Right atrium auricular region (tissue), 2 donors: Measurements from ENCODE around the gene TMPRSS15. TPM values are rescaled to one million over a fixed set of nuclear protein-coding genes. Genes with fewer than 3 reads are reported as not detected.

Experiments used
- DNase-seq: peaks from one replicate; pipeline ENCODE4 v3.0.0-alpha.2; 2019; ENCODE audit warnings: low spot score
- H3K27ac ChIP-seq, 2 donors: fragments of 200-600 bp; sonication (generic); 1 replicate in 1 of 2; 2 replicates in 1 of 2; pipeline ENCODE4 v1.5.1; 2016 to 2019
- H3K27me3 ChIP-seq, 2 donors: fragments of 200-600 bp; sonication (generic); one replicate each; pipeline versions ENCODE4 v1.5.1 to v1.6.0; 2017 to 2019
- H3K36me3 ChIP-seq: fragments of 200-600 bp; sonication (generic); one replicate; pipeline ENCODE4 v1.5.1; 2016
- H3K4me1 ChIP-seq, 2 donors: fragments of 200-600 bp; sonication (generic); one replicate each; pipeline versions ENCODE4 v1.5.1 to v1.6.0; 2017 to 2019
- H3K4me3 ChIP-seq, 2 donors: fragments of 200-600 bp; sonication (generic); 1 replicate in 1 of 2; 2 replicates in 1 of 2; pipeline ENCODE4 v1.5.1; 2017 to 2019; ENCODE audit warnings: mild to moderate bottlenecking in 1 of 2, moderate library complexity in 1 of 2
- H3K9me3 ChIP-seq, 2 donors: fragments of 200-600 bp; sonication (generic); one replicate each; pipeline ENCODE4 v1.5.1; 2019
- total RNA-seq, 2 donors: library from RNA; depleted of rRNA; stranded (reverse); fragments of >200 nt; gene quantifications; one replicate each; pipeline ENCODE4 v1.1.0, GENCODE V29; 2016
- TF ChIP-seq, protein P1 (sequence below), 2 donors: fragments of 200-600 bp; sonication (generic); IDR thresholded peaks; one replicate each; pipeline ENCODE4 v1.5.1; 2019; ENCODE audit warnings: antibody characterized with exemption in 2 of 2

TMPRSS15 gene
- total RNA-seq, 2 donors from 2014 or later = not detected

DNA sequence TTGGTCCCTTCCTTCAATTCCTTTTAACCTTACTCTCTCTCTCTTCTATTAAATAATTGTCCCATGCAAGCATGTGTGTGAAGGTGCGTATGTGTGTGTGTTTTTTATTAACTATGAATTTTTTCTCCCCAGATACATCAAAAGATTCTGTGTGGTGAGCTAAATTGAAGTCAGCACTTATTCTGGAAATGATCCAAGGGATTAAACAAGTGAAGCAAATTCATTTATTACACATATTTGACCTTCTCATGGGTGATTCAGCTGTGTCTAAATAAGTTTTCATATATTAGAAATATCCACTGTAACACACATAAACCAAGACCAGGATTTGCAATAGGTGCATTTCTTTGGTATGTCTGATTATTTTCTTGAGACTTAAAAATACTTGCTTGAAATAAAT, 134.7 kb downstream of the TMPRSS15 start:
- Histone ChIP-seq H3K9me3 (no peaks in the 10 kb centered on the region), H3K4me3 (no peak overlapping the region)
- TF ChIP-seq, protein P1, sequence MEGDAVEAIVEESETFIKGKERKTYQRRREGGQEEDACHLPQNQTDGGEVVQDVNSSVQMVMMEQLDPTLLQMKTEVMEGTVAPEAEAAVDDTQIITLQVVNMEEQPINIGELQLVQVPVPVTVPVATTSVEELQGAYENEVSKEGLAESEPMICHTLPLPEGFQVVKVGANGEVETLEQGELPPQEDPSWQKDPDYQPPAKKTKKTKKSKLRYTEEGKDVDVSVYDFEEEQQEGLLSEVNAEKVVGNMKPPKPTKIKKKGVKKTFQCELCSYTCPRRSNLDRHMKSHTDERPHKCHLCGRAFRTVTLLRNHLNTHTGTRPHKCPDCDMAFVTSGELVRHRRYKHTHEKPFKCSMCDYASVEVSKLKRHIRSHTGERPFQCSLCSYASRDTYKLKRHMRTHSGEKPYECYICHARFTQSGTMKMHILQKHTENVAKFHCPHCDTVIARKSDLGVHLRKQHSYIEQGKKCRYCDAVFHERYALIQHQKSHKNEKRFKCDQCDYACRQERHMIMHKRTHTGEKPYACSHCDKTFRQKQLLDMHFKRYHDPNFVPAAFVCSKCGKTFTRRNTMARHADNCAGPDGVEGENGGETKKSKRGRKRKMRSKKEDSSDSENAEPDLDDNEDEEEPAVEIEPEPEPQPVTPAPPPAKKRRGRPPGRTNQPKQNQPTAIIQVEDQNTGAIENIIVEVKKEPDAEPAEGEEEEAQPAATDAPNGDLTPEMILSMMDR (IDR thresholded peaks at IDR 0.05) = no peak

DNA sequence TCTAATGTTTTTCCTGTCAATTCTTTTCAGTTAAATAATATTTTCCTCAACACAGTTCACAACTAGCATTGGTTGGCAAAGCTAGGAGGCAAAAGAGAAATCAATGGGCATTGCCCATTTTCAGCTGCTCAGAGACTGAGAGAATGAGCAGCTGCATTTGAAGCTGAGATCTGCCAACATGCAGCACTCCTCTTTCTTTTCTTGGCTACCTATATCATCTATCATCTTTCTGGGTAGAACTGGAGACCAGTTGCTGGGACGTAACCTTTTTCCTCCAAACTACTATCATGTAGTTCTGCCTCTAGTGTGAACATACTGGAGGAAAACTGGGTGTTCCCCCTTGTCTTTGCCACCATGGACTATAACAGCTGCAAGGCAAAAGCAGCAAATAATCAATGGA, 136.1 kb downstream of the TMPRSS15 start:
- Histone ChIP-seq H3K9me3 (no peaks in the 10 kb centered on the region), H3K4me3 (no peak overlapping the region), H3K27me3 (no peaks in the 10 kb centered on the region), H3K27ac (no peak overlapping the region), H3K36me3 (no peaks in the 10 kb centered on the region), H3K4me1 (no peaks in the 10 kb centered on the region)
- TF ChIP-seq, protein P1 (IDR thresholded peaks at IDR 0.05) = no peak
- no peak for DNase-seq

More for the DNA sequence above, 134.7 kb downstream of the TMPRSS15 start:
- Histone ChIP-seq H3K27me3 (no peaks in the 10 kb centered on the region), H3K27ac (no peak overlapping the region), H3K36me3 (no peaks in the 10 kb centered on the region), H3K4me1 (no peaks in the 10 kb centered on the region)
- DNase-seq = no peak

DNA sequence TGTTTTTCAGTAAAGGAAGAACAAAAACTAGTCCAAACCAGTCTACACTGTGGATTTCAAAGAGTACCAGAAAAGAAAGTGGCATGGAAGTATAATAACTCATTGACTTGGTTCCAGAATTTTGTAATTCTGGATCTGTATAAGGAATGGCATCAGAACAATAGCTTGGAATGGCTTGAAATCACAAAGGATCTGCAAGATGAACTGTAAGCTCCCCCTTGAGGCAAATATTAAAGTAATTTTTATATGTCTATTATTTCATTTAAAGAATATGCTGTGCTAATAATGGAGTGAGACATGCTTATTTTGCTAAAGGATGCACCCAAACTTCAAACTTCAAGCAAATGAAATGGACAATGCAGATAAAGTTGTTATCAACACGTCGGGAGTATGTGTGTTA, 137.6 kb downstream of the TMPRSS15 start:
- Histone ChIP-seq H3K9me3 (no peaks in the 10 kb centered on the region), H3K4me3 (no peak overlapping the region), H3K27ac (no peak overlapping the region), H3K27me3 (no peaks in the 10 kb centered on the region), H3K36me3 (no peaks in the 10 kb centered on the region), H3K4me1 (no peaks in the 10 kb centered on the region)
- TF ChIP-seq, protein P1 (IDR thresholded peaks at IDR 0.05) = no peak
- no peak for DNase-seq

DNA sequence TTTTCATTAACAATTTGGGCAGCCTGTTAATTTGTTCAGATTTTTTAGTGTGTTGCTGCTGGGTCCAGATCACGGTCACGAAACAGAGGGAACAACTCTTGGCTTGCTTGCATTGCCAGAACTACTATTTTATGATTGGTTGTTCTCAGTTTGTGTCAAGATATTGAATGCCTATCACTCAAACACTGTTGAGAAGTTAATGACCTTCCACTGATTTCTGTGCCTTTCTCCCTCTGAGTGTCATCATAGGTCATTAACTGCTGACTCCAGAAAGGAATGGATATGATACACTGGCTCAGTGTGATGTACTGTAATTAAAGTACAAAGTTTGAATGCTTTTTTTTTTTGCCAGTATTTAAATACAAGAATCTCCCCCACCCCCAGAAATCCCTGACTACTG, 149.8 kb downstream of the TMPRSS15 start:
- Histone ChIP-seq H3K4me1 (no peaks in the 10 kb centered on the region), H3K27ac (no peak overlapping the region), H3K9me3 (no peaks in the 10 kb centered on the region), H3K4me3 (no peak overlapping the region), H3K27me3 (no peaks in the 10 kb centered on the region), H3K36me3 (no peaks in the 10 kb centered on the region)
- DNase-seq = no peak
- TF ChIP-seq, protein P1 (IDR thresholded peaks at IDR 0.05) = no peak

DNA sequence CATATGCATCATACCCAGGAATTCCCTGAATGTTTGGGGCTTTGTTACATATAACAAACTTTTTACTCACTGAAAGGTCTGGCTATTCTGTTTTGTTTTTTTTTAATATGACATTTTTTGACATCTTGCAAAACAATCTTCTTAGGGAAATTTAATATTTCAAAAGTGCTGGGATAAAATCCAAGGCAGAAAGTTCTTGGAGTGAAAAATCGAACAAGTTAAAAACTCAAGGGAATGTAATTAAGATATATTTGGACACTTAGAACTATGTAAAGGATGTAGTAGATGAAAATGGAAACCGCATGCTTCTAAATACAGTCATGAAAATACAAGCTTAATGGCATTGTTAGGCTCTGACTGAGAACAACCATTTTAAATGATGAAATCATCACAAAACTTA, 150.4 kb downstream of the TMPRSS15 start:
- no peaks in the 10 kb centered on the region for H3K36me3 ChIP-seq
- TF ChIP-seq, protein P1 (IDR thresholded peaks at IDR 0.05) = no peak
- H3K27me3 ChIP-seq = no peaks in the 10 kb centered on the region
- no peak overlapping the region for H3K27ac ChIP-seq
- no peaks in the 10 kb centered on the region for H3K9me3 ChIP-seq
- H3K4me3 ChIP-seq = no peak overlapping the region
- DNase-seq = no peak
- no peaks in the 10 kb centered on the region for H3K4me1 ChIP-seq

DNA sequence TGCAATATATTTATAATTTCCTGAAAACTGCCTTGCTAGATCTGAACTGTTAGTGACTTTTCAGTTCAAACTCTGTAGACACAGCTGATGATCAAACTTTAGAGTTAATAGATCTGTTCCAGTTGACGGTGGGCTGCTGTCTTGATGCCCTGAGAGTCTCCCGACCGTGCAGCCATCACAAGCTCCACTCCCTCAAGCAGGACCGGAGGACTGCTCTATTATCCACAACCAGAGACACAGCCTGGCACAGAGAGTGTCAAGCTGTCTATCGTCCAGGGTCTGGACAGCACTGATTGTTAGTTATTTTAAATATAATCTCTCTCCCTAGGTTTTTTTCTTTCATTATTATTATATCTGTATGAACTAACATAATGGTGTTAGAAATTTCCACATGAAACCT, 150.9 kb downstream of the TMPRSS15 start:
- Histone ChIP-seq H3K4me3 (no peak overlapping the region), H3K4me1 (no peaks in the 10 kb centered on the region), H3K27me3 (no peaks in the 10 kb centered on the region), H3K36me3 (no peaks in the 10 kb centered on the region), H3K9me3 (no peaks in the 10 kb centered on the region), H3K27ac (no peak overlapping the region)
- no peak for DNase-seq
- TF ChIP-seq, protein P1 (IDR thresholded peaks at IDR 0.05) = no peak
